Right atrium auricular region (tissue), 2 donors: Measurements from ENCODE around the gene CDK7. TPM values are rescaled to one million over a fixed set of nuclear protein-coding genes. Genes with fewer than 3 reads are reported as not detected.

Experiments used
- DNase-seq: peaks from one replicate; pipeline ENCODE4 v3.0.0-alpha.2; 2019; ENCODE audit warnings: low spot score
- H3K27ac ChIP-seq, 2 donors: fragments of 200-600 bp; sonication (generic); 1 replicate in 1 of 2; 2 replicates in 1 of 2; pipeline ENCODE4 v1.5.1; 2016 to 2019
- H3K27me3 ChIP-seq, 2 donors: fragments of 200-600 bp; sonication (generic); one replicate each; pipeline versions ENCODE4 v1.5.1 to v1.6.0; 2017 to 2019
- H3K36me3 ChIP-seq: fragments of 200-600 bp; sonication (generic); one replicate; pipeline ENCODE4 v1.5.1; 2016
- H3K4me1 ChIP-seq, 2 donors: fragments of 200-600 bp; sonication (generic); one replicate each; pipeline versions ENCODE4 v1.5.1 to v1.6.0; 2017 to 2019
- H3K4me3 ChIP-seq, 2 donors: fragments of 200-600 bp; sonication (generic); 1 replicate in 1 of 2; 2 replicates in 1 of 2; pipeline ENCODE4 v1.5.1; 2017 to 2019; ENCODE audit warnings: mild to moderate bottlenecking in 1 of 2, moderate library complexity in 1 of 2
- H3K9me3 ChIP-seq, 2 donors: fragments of 200-600 bp; sonication (generic); one replicate each; pipeline ENCODE4 v1.5.1; 2019
- total RNA-seq, 2 donors: library from RNA; depleted of rRNA; stranded (reverse); fragments of >200 nt; gene quantifications; one replicate each; pipeline ENCODE4 v1.1.0, GENCODE V29; 2016
- TF ChIP-seq, protein P1 (sequence below), 2 donors: fragments of 200-600 bp; sonication (generic); IDR thresholded peaks; one replicate each; pipeline ENCODE4 v1.5.1; 2019; ENCODE audit warnings: antibody characterized with exemption in 2 of 2

CDK7 gene
- total RNA-seq, 2 donors from 2014 or later, result 9.2 to 11.3 TPM

DNA sequence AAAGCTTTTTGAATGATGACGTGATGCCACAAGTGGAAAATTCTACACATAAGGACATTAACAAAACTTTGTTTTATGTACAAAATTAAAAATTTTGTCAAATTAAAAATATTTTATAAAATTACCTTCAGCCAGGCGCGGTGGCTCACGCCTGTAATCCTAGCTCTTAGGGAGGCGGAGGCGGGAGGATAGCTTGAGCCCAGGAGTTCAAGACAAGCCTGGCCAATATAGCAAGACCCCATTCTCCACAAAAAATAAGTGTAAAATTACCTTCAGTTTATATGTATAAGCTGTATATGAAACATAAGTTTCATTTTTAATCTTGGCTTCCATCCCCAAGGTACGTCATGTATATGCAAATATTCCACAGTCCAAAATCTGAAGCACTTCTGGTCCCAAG is 40.9 kb downstream of the CDK7 start:
- H3K4me3 ChIP-seq, result no peak overlapping the region
- no peaks in the 10 kb centered on the region for H3K4me1 ChIP-seq
- no peak for DNase-seq
- TF ChIP-seq, protein P1, sequence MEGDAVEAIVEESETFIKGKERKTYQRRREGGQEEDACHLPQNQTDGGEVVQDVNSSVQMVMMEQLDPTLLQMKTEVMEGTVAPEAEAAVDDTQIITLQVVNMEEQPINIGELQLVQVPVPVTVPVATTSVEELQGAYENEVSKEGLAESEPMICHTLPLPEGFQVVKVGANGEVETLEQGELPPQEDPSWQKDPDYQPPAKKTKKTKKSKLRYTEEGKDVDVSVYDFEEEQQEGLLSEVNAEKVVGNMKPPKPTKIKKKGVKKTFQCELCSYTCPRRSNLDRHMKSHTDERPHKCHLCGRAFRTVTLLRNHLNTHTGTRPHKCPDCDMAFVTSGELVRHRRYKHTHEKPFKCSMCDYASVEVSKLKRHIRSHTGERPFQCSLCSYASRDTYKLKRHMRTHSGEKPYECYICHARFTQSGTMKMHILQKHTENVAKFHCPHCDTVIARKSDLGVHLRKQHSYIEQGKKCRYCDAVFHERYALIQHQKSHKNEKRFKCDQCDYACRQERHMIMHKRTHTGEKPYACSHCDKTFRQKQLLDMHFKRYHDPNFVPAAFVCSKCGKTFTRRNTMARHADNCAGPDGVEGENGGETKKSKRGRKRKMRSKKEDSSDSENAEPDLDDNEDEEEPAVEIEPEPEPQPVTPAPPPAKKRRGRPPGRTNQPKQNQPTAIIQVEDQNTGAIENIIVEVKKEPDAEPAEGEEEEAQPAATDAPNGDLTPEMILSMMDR (IDR thresholded peaks at IDR 0.05), result no peak
- H3K9me3 ChIP-seq, result no peaks in the 10 kb centered on the region
- peaks cover 20% of the 10 kb centered on the region for H3K36me3 ChIP-seq
- no peaks in the 10 kb centered on the region for H3K27me3 ChIP-seq
- no peak overlapping the region for H3K27ac ChIP-seq

DNA sequence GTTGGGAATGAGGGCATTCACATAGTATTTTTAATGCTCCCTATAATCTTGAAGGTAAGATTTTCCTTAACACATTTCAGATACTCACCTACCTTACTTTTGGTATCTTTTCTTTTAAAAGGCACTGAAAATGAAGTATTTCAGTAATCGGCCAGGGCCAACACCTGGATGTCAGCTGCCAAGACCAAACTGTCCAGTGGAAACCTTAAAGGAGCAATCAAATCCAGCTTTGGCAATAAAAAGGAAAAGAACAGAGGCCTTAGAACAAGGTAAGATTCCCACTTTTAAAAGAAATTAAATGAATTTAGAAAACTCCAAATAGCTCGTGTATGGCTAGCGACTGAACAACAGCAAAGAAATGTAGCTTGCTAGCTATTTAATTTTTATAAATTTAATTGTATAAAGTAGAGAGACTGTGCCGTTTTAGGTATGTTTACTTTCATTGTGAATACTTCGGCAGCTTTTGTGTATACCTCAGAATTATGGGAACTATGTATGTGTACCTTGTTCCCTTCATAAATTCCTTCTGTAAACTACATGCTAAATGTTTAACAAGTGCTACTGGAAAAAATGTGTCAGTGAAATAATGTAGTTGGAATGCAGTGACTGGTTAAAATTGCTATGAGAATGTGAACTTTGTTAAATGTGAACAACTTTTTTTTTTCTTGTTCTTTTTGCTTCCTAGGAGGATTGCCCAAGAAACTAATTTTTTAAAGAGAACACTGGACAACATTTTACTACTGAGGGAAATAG is 41.9 kb downstream of the CDK7 start:
- H3K4me3 ChIP-seq, result no peak overlapping the region
- peaks cover 20% of the 10 kb centered on the region for H3K36me3 ChIP-seq
- H3K4me1 ChIP-seq, result no peaks in the 10 kb centered on the region
- TF ChIP-seq, protein P1 (IDR thresholded peaks at IDR 0.05), result no peak
- H3K9me3 ChIP-seq, result no peaks in the 10 kb centered on the region
- DNase-seq, result no peak
- H3K27ac ChIP-seq, result no peak overlapping the region
- no peaks in the 10 kb centered on the region for H3K27me3 ChIP-seq

DNA sequence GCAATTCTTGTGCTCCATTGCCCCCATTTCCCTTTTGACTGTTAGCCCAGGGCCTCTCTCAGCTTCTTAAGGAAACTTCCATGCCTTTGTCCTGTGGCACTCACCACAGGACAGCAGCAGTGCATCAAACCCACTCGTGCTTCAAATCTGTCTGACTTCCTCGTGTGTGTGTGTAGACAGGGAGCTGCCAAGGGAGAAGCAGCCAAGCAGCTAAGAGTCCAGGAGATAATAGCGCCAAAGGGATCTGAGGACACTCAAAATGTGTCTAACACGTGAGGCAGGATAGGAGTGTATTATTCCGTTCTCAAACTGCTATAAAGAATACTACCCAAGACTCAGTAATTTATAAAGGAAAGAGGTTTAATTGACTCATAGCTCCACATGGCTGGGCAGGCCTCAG is 44.8 kb downstream of the CDK7 start:
- H3K27ac ChIP-seq, result no peak overlapping the region
- DNase-seq, result no peak
- H3K36me3 ChIP-seq, result peaks cover 11% of the 10 kb centered on the region
- no peaks in the 10 kb centered on the region for H3K27me3 ChIP-seq
- TF ChIP-seq, protein P1 (IDR thresholded peaks at IDR 0.05), result no peak
- no peaks in the 10 kb centered on the region for H3K9me3 ChIP-seq
- no peaks in the 10 kb centered on the region for H3K4me1 ChIP-seq
- no peak overlapping the region for H3K4me3 ChIP-seq

DNA sequence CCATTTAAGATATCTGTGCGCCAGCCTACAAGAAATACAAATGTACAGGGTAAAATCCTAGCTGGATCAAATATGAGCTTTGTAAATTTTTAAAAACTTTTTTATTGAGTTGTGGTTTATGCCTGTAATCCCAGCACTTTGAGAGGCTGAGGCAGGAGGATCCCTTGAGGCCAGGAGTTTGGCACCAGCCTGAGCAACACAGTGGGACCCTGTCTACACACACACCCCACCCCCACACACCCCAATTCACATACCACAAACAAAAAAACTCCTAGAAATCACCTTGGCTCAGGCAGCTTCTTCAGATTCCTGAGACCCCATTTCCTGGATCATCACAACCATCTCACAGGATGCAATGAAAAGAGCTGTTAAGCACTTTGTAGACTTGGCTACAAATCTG is 46.4 kb downstream of the CDK7 start:
- Histone ChIP-seq H3K27ac (no peak overlapping the region), H3K27me3 (no peaks in the 10 kb centered on the region), H3K4me3 (no peak overlapping the region), H3K4me1 (no peaks in the 10 kb centered on the region), H3K9me3 (no peaks in the 10 kb centered on the region), H3K36me3 (peaks cover 16% of the 10 kb centered on the region)
- DNase-seq, result no peak
- TF ChIP-seq, protein P1 (IDR thresholded peaks at IDR 0.05), result no peak

DNA sequence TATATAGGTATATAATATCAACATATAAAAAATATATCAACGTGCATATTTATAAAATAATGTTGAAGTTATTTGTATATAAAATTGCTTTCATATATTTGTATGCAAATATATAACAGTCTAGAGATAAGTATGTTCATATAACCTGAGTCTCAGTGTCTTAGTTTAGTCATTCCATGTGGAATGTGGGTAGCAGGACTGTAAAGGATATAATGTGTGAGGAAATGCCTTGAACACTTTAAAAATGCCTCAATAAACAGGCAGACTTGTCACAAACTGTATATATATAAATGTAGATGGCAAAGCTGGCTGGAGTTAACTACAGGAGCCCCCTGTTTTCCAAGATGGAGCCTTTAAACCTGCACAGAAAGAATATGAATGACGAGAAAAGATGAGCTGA is 49.5 kb downstream of the CDK7 start:
- peaks cover 8% of the 10 kb centered on the region for H3K36me3 ChIP-seq
- no peak overlapping the region for H3K27ac ChIP-seq
- TF ChIP-seq, protein P1 (IDR thresholded peaks at IDR 0.05), result no peak
- DNase-seq, result no peak
- no peaks in the 10 kb centered on the region for H3K27me3 ChIP-seq
- H3K9me3 ChIP-seq, result no peaks in the 10 kb centered on the region
- H3K4me1 ChIP-seq, result no peaks in the 10 kb centered on the region
- no peak overlapping the region for H3K4me3 ChIP-seq
